D341Med (cell line): Measurements from ENCODE around the gene FAM13B.
"Not testable (repeated sequence)": the region's sequence is repeated elsewhere in the genome, so short reads cannot be mapped to it uniquely, and the experiment has no call there.

Experiments used
- DNase-seq: peaks from one replicate; pipeline ENCODE4 v3.0.0; 2012; ENCODE audit warnings: low spot score

The FAM13B gene

GRCh38 chr5:138035605-138036537, 3.0 kb upstream of the FAM13B start:
- DNase-seq: peak; percentile 59

DNA sequence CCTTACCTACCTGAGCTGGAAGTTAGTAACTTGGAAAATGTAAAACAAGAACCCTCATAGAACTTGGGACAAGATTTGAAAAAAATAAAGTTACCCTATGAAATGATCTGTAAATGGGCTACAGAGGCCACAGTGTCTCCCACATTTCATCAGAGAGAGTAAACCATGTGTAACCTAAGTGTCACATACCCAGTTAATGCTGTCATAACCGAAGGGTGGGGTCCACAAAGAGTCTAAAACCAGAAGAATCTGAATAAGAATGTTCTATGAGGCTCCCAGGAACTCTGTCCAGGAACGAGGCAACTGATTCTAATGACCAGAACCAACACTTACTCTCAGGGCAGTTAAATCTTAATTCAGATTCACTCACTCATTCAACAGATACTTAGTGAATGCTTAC, 1.0 kb upstream of the FAM13B start:
- DNase-seq: no peak

DNA sequence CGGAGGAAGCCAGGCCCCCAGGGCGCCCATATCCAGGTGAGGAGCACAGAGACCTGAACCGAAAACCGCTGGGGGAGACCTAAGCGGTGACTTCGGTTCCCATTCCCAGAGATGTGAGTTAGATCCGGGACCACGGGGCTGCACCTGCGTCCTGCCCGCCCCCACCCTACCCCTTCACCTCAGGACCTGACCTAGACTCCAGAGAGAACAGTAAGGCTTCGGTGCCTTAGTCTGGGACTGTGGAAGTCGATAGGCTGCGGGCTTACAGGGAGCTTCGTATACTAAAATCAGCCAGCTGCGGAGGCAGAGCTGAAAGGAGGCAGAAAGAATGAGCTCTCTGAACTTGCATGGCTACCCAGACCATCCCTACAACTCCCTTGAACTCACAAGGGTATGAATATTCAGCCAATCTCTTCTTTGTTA, 518 bp upstream of the FAM13B start:
- DNase-seq: no peak

GRCh38 chr5:138032028-138032571, 779 bp downstream of the FAM13B start:
- no peak for DNase-seq

DNA sequence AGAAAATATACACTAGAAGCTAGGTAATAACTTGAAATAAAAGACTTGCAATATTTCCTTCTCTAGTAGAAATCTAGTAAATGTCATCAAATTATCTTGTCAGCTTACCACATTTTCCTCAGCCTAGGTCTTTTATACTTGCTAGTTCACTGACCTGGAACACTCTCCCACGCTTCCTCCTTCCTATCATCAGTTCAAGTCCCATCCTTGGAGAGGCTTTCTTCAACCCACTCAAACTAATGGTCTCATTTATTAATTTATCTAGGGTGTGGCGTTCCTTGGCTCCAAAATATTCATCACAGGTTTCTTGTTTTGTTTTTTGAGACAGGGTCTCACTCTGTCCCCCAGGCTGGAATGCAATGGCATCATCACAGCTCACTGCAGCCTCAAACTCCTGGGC, 2.9 kb downstream of the FAM13B start:
- DNase-seq: no peak

DNA sequence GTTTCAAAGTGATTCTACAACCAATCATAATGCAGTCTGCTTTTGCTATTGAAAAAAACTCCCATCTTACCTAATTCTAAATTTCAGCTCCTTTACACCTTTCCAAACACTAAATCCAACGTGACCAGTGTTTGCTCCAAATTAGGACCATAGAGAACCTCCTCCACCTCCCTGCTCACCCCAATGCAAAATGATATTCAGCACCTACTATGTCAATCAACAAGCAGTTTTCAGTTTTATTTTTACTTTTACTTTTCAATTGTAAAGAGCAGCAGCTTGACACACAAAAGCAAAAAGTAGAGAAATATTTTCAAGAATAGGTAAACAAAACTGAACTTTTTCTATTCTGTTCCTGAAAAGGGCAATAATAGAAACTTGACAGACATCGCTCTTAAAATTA, 3.4 kb downstream of the FAM13B start:
- DNase-seq: no peak

GRCh38 chr5:138028971-138029365, 3.9 kb downstream of the FAM13B start:
- DNase-seq: no peak

DNA sequence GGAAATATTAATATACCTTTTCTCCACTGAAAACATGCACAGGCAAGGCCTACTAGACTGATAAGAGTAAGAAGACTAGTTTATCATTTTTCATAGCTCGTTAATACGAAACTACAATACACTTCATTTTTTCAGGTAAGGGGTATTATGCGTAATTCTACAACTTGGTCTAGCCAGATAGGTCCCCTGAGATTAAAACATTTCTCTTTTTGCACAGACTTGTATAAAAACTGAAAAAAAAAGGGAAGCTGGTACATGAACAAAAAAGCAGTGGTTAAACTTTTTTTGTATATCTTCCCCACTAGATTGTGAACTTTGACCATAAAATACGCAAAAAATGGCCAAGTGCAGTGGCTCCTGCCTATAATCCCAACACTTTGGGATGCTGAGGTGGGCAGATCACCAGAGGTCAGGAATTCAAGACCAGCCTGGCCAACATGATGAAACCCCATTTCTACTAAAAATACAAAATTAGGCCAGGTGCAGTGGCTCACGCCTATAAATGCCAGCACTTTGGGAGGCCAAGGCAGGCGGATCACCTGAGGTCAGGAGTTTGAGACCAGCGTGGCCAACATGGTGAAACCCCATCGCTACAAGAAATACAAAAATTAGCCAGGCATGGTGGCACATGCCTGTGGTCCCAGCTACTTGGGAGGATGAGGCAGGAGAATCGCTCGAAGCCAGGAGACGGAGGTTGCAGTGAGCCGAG, 4.5 kb downstream of the FAM13B start:
- not testable (repeated sequence) for DNase-seq

- DNase-seq: not testable (repeated sequence)
Measured at GRCh38 chr5:138026793-138027192, 6.1 kb downstream of the FAM13B start.

DNA sequence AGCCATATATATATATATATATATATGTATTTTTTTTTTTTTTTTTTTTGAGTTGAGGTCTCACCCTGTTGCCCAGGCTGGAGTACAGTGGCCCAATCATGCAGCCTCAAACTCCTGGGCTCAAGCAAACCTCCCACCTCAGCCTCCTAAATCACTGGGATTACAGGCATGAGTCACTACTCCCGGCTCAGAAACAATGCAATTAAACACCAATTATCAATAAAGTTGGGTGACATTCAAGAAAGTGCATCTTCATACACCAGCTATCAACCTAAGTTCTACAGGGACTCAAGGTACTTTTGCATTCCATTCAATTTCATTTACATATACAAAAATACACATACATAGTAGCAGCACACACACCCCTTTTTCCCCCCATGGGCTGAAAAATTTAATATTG, 7.6 kb downstream of the FAM13B start:
- no peak for DNase-seq

GRCh38 chr5:138024117-138024516, 8.8 kb downstream of the FAM13B start:
- no peak for DNase-seq

DNA sequence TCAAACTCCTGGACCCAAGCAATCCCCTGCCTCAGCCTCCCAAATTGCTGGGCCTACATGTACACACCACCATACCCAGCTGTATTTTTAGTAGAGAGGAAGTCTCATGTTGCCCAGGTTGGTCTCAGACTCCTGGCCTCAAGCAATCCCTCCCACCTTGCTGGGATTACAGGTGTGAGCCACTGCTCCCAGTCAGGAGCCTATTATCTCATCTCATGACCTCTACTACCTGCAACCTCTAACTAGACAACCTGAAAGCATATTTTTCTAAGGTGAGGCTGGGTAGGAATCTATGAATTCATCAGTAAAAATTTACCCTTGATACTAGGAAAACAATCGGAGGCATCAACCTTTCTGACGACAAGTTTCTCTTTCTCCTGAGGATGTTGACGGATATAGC, 10.0 kb downstream of the FAM13B start:
- no peak for DNase-seq

DNA sequence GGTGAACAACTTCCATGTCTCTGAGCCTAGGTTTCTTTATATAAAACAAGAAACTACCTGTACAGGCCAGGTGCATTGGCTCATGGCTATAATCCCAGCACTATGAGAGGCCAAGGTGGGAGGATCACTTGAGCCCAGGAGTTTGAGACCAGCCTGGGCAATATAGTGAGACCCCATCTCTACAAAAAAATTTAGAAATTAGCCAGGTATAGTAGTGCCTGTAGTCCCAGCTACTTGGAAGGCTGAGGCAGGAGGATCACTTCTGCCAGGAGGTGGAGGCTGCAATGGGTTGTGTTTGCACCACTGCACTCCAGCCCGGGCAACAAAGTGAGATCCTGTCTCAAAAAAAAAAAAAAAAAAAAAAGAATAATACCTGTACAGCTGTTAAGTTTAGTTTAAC, 11.1 kb downstream of the FAM13B start:
- DNase-seq: no peak

DNA sequence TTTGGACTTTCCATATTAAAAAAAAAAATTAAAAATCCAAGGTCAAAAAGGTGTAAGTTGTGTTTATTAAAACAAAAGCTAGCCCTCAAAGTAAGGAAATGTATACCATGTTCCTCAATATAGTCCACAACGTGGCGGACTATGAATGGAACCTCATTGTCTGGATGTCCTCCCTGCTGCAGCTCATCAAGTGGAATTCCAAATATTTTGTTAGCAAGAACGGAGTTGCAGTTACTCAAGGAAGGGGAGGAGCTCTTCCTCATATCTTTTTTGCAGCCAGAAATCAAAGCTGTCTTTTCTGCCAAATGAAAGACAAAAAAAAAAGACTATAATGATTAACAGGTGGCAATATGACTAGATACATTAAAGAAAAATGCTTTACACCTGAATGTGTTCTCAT, 14.0 kb downstream of the FAM13B start:
- no peak for DNase-seq

DNA sequence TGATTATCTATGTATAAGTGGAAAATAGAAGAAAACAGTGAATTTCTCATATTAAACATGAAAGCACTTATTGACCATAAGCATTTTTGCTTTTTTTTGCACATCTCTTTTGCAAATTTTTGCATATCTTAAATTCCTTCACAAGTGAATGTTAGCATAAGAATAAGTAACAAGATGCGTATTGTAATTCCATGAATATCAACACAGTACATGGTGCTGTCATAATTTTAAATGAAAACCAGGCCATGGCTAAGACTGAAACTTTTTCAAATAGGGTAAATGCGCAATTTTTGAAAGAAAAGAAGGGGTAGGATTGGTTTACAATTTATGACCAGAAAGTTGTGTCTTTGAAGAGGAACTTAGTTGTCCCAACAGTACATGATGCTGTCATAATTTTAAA, 17.0 kb downstream of the FAM13B start:
- DNase-seq: no peak

DNA sequence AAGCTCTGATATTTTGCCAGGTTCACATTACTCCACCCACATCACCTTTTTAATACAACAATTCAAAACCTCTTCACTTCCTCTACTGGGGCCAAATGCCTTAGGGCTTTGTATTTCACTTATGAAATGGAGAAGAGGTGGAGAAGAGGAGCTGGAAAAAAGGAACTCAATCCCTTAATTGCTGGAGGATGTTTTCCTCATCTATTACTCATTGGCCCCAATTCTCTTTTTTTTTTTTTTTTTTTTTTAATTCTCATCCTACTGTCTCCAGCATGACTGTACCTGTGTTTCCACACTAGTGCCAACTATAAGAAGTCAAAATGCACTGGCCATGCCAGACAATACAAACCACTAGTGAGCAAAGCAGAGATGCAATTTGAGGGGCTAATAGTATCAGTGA, 20.9 kb downstream of the FAM13B start:
- no peak for DNase-seq

- DNase-seq: no peak
Measured at GRCh38 chr5:138000102-138000723, 32.7 kb downstream of the FAM13B start.

DNA sequence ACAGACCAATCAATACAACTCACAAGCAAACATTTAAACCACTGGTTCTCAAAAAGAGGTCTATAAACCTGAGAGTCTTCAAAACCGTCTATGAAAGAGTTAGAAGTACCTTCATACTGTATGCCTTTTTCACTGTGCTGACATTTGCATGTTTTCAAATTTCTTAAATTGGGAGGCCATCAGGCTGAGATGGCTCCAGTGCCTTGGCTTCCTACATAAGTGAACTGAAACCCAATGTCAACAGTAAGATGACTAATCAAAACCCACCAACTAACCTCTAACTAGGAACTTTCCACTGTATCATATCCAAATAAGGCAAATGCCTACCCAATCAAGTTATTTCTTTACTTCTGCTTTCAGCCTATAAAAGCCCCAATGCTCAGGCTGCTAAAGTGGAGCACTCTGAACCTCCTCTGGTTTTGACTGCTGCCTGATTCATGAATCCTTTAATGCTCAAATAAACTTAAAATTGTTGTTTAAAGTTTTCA, 35.1 kb downstream of the FAM13B start:
- no peak for DNase-seq

DNA sequence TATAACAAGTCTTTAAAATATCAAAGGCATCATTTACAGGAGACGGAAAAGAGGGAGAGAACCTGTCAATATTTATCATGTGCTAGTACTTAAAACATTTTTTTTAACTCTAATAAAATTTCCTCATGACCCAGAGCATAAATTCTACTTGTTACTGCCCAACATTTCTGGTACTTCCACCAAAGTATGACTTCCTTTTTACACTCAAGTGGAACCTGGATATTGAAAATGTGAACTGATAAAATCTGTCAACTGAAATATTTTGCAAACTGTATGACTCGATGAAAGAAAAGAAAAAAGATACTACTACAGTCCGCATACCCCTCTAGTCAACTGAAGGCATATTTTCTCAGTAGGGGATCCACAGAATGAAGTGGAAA, 37.1 kb downstream of the FAM13B start:
- no peak for DNase-seq

GRCh38 chr5:137995077-137995748, 37.7 kb downstream of the FAM13B start:
- DNase-seq: no peak

- DNase-seq: no peak
Measured at GRCh38 chr5:137994556-137994955, 38.3 kb downstream of the FAM13B start.

GRCh38 chr5:137989419-137989818, 43.5 kb downstream of the FAM13B start:
- DNase-seq: no peak
